ENCODE data around the gene CDR2L. TPM values are rescaled to one million over a fixed set of nuclear protein-coding genes. Genes with fewer than 3 reads are reported as not detected.
"Not testable (repeated sequence)": the region's sequence is repeated elsewhere in the genome, so short reads cannot be mapped to it uniquely, and the experiment has no call there.

CDR2L gene
- polyA plus RNA-seq, 2 donors = 3.6 to 4.3 TPM

DNA sequence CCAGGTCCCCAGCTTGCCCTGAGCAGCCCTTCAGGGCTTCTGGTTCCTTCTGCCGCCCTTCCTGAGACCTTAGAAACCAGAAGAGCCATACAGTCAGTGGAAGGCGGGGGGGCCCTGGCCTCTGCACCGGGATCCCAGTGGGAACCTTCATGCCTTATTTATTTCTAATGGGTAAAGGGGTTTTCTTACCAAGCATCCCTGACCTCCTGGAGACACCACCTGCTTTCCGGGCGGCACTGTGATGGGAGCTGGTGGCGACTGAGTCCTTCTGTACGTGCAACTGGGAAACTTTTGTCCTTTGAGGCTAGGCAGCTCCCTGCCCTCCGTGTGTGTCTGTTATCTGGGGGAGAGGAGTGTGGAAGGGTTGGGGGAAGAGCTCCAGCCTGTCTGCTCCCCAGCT, 17.9 kb downstream of the CDR2L start:
- Histone ChIP-seq H3K4me1 (ENCODE audit: control insufficient read depth in 2 of 2, insufficient read depth in 2 of 2, low read length in 1 of 2) (no peaks in the 10 kb centered on the region), H3K9me3 (ENCODE audit: control insufficient read depth in 2 of 2, insufficient read depth in 1 of 2, low read depth in 1 of 2, low read length in 1 of 2) (no peaks in the 10 kb centered on the region), H3K36me3 (ENCODE audit: control insufficient read depth in 2 of 2, insufficient read depth in 2 of 2, low read length in 1 of 2) (peaks cover 0 to 30% of the 10 kb centered on the region in 2 donors), H3K27me3 (ENCODE audit: control insufficient read depth in 1 of 2, insufficient read depth in 2 of 2, low read length in 2 of 2) (no peaks in the 10 kb centered on the region), H3K4me3 (ENCODE audit: low read depth in 1 of 2, low read length in 2 of 2) (no peak overlapping the region), H3K27ac (ENCODE audit: low read depth in 2 of 2, low read length in 1 of 2) (no peak overlapping the region)
- 91 to 93% methylated on average over 8 of the region's 8 CpGs for WGBS, 2 donors

DNA sequence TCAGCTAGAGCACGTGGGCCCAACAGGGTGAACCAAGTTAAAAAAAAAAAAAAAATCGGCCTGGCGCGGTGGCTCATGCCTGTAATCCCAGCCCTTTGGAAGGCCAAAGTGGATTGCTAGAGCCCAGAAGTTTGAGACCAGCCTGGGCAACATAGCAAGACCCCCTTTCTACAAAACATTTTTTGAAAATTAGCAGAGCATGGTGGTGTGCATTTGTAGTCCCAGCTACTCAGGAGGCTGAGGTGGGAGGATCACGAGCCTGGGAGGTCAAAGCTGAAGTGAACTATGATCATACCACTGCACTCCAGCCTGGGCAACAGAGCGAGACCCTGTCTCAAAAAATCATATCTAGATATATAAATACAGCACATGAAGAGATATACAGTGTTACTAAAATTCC, 18.7 kb downstream of the CDR2L start:
- H3K36me3 ChIP-seq (ENCODE audit: control insufficient read depth in 2 of 2, insufficient read depth in 2 of 2, low read length in 1 of 2) = peaks cover 0 to 30% of the 10 kb centered on the region in 2 donors
- not testable (repeated sequence) for H3K4me3 ChIP-seq (ENCODE audit: low read depth in 1 of 2, low read length in 2 of 2); H3K27me3 ChIP-seq (ENCODE audit: control insufficient read depth in 1 of 2, insufficient read depth in 2 of 2, low read length in 2 of 2); H3K27ac ChIP-seq (ENCODE audit: low read depth in 2 of 2, low read length in 1 of 2); H3K4me1 ChIP-seq (ENCODE audit: control insufficient read depth in 2 of 2, insufficient read depth in 2 of 2, low read length in 1 of 2); H3K9me3 ChIP-seq (ENCODE audit: control insufficient read depth in 2 of 2, insufficient read depth in 1 of 2, low read depth in 1 of 2, low read length in 1 of 2)
- 90 to 92% methylated on average over 6 of the region's 6 CpGs for WGBS, 2 donors

DNA sequence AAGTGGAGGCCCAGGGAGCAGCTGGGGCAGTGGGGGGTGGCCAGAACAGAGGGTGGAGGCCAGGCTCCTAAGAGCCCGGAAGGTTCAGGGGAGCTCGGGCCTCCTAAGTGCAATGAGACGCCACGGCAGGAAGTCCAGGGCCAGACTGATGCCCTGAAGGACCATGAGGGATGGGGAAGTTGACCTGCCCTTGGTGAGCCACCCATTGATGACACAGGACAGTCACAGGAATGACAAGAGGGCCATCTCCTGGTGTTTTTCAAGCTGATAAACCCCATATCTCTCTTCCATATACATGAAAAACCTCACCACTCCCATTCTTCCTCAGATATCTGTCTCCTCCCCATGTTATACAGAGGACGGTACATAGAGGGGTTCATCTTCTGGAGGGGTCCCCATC, 19.2 kb downstream of the CDR2L start:
- no peaks in the 10 kb centered on the region for H3K4me1 ChIP-seq (ENCODE audit: control insufficient read depth in 2 of 2, insufficient read depth in 2 of 2, low read length in 1 of 2)
- peaks cover 0 to 25% of the 10 kb centered on the region in 2 donors for H3K36me3 ChIP-seq (ENCODE audit: control insufficient read depth in 2 of 2, insufficient read depth in 2 of 2, low read length in 1 of 2)
- H3K27ac ChIP-seq (ENCODE audit: low read depth in 2 of 2, low read length in 1 of 2) = no peak overlapping the region
- WGBS, 2 donors = 82 to 91% methylated on average over 5 of the region's 5 CpGs
- no peak overlapping the region for H3K4me3 ChIP-seq (ENCODE audit: low read depth in 1 of 2, low read length in 2 of 2)
- no peaks in the 10 kb centered on the region for H3K9me3 ChIP-seq (ENCODE audit: control insufficient read depth in 2 of 2, insufficient read depth in 1 of 2, low read depth in 1 of 2, low read length in 1 of 2)
- no peaks in the 10 kb centered on the region for H3K27me3 ChIP-seq (ENCODE audit: control insufficient read depth in 1 of 2, insufficient read depth in 2 of 2, low read length in 2 of 2)

DNA sequence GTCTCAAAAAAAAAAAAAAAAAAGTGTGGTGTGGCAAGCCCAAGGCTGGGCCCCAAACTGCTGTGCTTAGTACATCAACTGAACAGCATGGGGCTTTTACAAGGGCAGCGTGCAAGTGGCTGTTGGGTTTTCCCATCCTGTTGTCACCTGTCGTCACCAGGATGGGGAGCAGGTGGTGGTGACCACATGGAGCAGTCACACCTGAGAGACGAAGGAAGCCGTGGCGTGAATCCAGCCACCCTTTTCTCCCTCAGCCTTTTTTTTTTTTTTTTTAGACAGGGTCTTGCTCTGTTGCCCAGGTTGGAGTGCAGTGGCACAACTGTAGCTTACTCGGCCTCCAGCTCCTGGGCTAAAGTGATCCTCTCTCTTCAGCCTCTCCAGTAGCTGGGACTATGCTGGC, 20.9 kb downstream of the CDR2L start:
- Histone ChIP-seq H3K27ac (ENCODE audit: low read depth in 2 of 2, low read length in 1 of 2) (no peak overlapping the region), H3K9me3 (ENCODE audit: control insufficient read depth in 2 of 2, insufficient read depth in 1 of 2, low read depth in 1 of 2, low read length in 1 of 2) (no peaks in the 10 kb centered on the region), H3K4me1 (ENCODE audit: control insufficient read depth in 2 of 2, insufficient read depth in 2 of 2, low read length in 1 of 2) (no peaks in the 10 kb centered on the region), H3K4me3 (ENCODE audit: low read depth in 1 of 2, low read length in 2 of 2) (no peak overlapping the region), H3K36me3 (ENCODE audit: control insufficient read depth in 2 of 2, insufficient read depth in 2 of 2, low read length in 1 of 2) (peaks cover 0 to 11% of the 10 kb centered on the region in 2 donors), H3K27me3 (ENCODE audit: control insufficient read depth in 1 of 2, insufficient read depth in 2 of 2, low read length in 2 of 2) (no peaks in the 10 kb centered on the region)
- 82 to 83% methylated on average over 6 of the region's 6 CpGs for WGBS, 2 donors

DNA sequence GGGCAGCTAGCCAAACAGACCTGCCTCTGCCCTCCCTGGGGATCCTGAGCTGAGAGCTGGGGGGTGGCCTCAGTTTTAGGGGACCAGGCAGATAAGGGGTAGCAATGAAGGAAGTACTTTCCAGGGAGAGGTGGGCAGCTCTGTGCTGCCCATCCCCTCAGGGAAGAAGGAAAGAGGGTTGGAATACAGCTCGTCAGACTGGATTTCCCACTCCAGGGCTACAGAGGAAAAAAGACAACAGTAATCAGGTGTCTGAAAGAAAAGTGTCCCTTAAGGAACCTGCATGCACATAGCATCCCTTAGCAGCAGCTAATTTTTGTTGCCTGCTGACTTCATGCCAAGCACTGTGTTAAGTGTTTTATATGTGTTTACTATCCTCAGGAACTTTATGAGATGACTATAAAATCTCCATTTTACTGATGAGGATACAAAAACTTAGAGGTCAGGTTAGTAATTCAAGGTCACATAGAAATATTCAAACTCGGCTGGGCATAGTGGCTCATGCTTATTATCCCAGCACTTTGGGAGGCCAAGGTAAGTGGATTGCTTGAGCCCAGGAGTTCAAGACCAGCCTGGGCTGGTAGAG, 21.8 kb downstream of the CDR2L start:
- Histone ChIP-seq H3K4me3 (ENCODE audit: low read depth in 1 of 2, low read length in 2 of 2) (no peak overlapping the region), H3K27ac (ENCODE audit: low read depth in 2 of 2, low read length in 1 of 2) (no peak overlapping the region)

DNA sequence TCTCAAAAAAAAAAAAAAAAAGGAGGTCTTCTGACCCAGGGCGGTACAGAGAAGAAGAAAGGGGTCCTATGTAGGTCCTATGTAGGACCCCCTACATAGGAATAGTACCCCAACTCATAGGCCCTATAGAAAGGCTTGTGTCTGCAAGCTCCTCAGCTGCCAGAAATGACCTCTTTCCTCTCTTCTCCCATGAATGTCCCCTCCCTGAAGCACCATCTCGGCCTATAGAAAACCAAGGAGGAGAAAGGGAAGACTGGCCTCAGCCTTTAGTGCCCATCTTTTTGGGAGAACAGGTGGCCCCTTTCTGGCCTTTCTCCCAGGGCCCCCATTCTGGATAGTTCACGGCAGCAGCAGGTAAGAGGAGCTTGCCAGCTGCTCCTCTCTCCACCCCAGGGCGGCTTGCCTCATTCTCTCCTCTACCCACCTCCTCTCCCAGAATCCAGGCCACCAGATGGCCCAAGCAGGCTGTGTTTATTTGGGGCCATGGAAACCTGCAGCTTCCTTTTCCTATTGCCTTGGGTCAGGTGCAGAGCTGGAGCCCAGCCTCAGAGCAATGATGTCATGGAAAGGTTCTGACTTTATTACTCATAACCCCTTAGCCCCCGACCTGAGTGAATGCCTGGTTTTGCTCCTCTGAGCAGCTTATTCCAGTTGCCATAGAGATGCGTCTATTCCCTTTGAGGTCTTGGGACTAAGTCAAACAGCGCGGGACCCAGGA, 23.4 kb downstream of the CDR2L start:
- Histone ChIP-seq H3K27ac (ENCODE audit: low read depth in 2 of 2, low read length in 1 of 2) (peak overlapping the region in 1 of 2 donors; percentile 63), H3K9me3 (ENCODE audit: control insufficient read depth in 2 of 2, insufficient read depth in 1 of 2, low read depth in 1 of 2, low read length in 1 of 2) (no peaks in the 10 kb centered on the region), H3K36me3 (ENCODE audit: control insufficient read depth in 2 of 2, insufficient read depth in 2 of 2, low read length in 1 of 2) (no peaks in the 10 kb centered on the region), H3K27me3 (ENCODE audit: control insufficient read depth in 1 of 2, insufficient read depth in 2 of 2, low read length in 2 of 2) (no peaks in the 10 kb centered on the region), H3K4me3 (ENCODE audit: low read depth in 1 of 2, low read length in 2 of 2) (no peak overlapping the region), H3K4me1 (ENCODE audit: control insufficient read depth in 2 of 2, insufficient read depth in 2 of 2, low read length in 1 of 2) (peaks cover 3 to 5% of the 10 kb centered on the region in 2 donors)
- 54 to 80% methylated on average over 8 of the region's 8 CpGs for WGBS, 2 donors

More for the DNA sequence above, 21.8 kb downstream of the CDR2L start:
- peaks cover 3 to 5% of the 10 kb centered on the region in 2 donors for H3K4me1 ChIP-seq (ENCODE audit: control insufficient read depth in 2 of 2, insufficient read depth in 2 of 2, low read length in 1 of 2)
- H3K36me3 ChIP-seq (ENCODE audit: control insufficient read depth in 2 of 2, insufficient read depth in 2 of 2, low read length in 1 of 2) = peaks cover 0 to 6% of the 10 kb centered on the region in 2 donors
- no peaks in the 10 kb centered on the region for H3K27me3 ChIP-seq (ENCODE audit: control insufficient read depth in 1 of 2, insufficient read depth in 2 of 2, low read length in 2 of 2)
- 57 to 66% methylated on average over 2 of the region's 2 CpGs for WGBS, 2 donors
- H3K9me3 ChIP-seq (ENCODE audit: control insufficient read depth in 2 of 2, insufficient read depth in 1 of 2, low read depth in 1 of 2, low read length in 1 of 2) = no peaks in the 10 kb centered on the region

DNA sequence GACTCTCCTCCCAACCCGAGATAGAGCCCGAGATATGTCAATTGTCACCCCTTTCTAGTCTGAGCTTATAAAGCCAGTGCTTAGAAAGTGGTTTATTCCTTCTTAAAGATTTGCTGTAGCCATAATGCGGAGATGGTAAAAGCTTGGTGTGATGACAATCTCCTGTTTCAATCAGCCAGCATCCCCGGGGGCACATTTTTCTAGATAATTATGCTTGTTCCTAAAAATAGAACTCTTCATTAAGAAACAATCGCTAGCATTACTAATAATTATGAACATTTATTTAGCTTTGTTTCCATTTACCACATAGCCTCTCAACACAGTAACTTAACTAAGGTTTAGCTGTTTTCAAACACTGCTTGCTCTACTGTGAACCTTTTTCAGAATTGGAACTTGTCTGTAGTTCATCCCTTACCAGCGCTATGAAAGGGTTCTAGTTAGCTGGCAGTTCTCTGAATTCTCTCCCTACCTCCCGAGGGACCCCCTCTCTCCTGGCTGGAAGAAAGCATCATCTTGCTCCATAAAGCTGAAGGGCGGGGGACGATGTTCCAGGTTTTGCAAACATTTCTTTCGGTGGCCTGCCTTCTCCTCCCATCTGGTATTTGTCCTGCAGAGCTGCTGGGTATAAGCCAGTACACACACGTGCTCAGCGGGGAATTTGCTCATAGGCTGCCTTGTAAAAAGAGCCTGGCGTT, 24.1 kb downstream of the CDR2L start:
- H3K27ac ChIP-seq (ENCODE audit: low read depth in 2 of 2, low read length in 1 of 2) = peak overlapping the region; percentile 83 to 84
- peaks cover 0 to under 1% of the 10 kb centered on the region in 2 donors for H3K36me3 ChIP-seq (ENCODE audit: control insufficient read depth in 2 of 2, insufficient read depth in 2 of 2, low read length in 1 of 2)
- H3K4me1 ChIP-seq (ENCODE audit: control insufficient read depth in 2 of 2, insufficient read depth in 2 of 2, low read length in 1 of 2) = peaks cover 3 to 5% of the 10 kb centered on the region in 2 donors
- no peaks in the 10 kb centered on the region for H3K27me3 ChIP-seq (ENCODE audit: control insufficient read depth in 1 of 2, insufficient read depth in 2 of 2, low read length in 2 of 2)
- H3K4me3 ChIP-seq (ENCODE audit: low read depth in 1 of 2, low read length in 2 of 2) = peak overlapping the region in 1 of 2 donors; percentile 76
- no peaks in the 10 kb centered on the region for H3K9me3 ChIP-seq (ENCODE audit: control insufficient read depth in 2 of 2, insufficient read depth in 1 of 2, low read depth in 1 of 2, low read length in 1 of 2)
- WGBS, 2 donors = 30 to 50% methylated on average over 13 of the region's 13 CpGs

DNA sequence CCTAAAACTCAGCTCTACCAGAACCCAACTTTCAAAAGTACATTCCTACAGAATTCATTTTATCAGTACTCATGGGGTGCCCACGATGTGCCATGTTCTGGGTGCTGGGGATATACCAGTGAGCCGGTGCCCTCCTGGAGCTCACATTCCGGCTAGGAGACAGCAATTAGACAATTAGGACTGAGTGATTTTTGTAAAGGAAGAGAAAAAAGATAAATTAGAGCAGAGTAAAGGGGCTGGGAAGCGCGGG, 24.6 kb downstream of the CDR2L start:
- H3K4me3 ChIP-seq (ENCODE audit: low read depth in 1 of 2, low read length in 2 of 2) = peak overlapping the region; percentile 76 to 89

DNA sequence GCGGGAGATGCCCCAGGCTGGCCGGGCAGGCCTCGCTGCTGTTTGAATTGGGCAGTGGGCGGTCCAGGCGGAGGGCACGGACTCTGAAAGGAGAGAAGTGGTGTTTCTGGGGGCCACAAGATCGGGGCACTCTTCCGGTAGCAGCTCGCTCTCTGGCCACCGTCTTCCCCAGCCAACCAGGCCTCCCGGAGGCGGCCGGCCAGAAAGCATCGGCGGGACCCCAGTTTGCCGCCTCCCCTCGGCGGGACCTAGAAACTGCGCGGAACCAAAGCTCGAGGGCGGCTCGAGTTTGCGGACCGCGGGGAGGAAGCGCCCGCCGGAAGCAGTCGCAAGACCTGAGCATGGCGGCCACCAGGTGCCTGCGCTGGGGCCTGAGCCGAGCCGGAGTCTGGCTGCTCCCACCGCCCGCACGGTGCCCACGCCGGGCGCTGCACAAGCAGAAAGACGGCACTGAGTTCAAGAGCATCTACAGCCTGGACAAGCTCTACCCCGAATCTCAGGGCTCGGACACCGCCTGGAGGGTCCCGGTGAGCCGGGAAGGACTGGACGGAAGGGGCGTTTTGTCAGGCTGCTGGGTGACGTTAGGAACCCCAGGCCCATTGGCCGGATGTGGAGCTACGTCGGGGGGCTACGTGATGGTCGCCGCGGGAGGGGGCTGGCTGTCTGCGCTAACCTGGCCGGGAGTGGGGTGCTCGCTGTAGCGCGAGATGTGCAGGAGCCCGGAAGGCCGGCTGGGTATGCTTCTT, 25.1 kb downstream of the CDR2L start, which contains the start of gene MRPL58:
MRPL58 (plus strand) TSS at position 325 of the 746 bp plus-strand sequence; CDS start at position 342, 17 bp downstream.
- WGBS, 2 donors = 2% methylated on average over 53 to 63 of the region's 63 CpGs
- Histone ChIP-seq H3K27ac (ENCODE audit: low read depth in 2 of 2, low read length in 1 of 2) (peak within 1 kb of the TSS; percentile 83 to 84), H3K4me1 (ENCODE audit: control insufficient read depth in 2 of 2, insufficient read depth in 2 of 2, low read length in 1 of 2) (peaks cover 3 to 5% of the 10 kb centered on the region in 2 donors), H3K4me3 (ENCODE audit: low read depth in 1 of 2, low read length in 2 of 2) (peak within 1 kb of the TSS; percentile 76 to 89), H3K9me3 (ENCODE audit: control insufficient read depth in 2 of 2, insufficient read depth in 1 of 2, low read depth in 1 of 2, low read length in 1 of 2) (no peaks in the 10 kb centered on the region), H3K27me3 (ENCODE audit: control insufficient read depth in 1 of 2, insufficient read depth in 2 of 2, low read length in 2 of 2) (no peaks in the 10 kb centered on the region), H3K36me3 (ENCODE audit: control insufficient read depth in 2 of 2, insufficient read depth in 2 of 2, low read length in 1 of 2) (peaks cover 0 to 2% of the 10 kb centered on the region in 2 donors)

More for the DNA sequence above, 24.6 kb downstream of the CDR2L start:
- H3K4me1 ChIP-seq (ENCODE audit: control insufficient read depth in 2 of 2, insufficient read depth in 2 of 2, low read length in 1 of 2) = peaks cover 3 to 5% of the 10 kb centered on the region in 2 donors
- H3K27ac ChIP-seq (ENCODE audit: low read depth in 2 of 2, low read length in 1 of 2) = peak overlapping the region; percentile 83 to 84
- peaks cover 0 to 2% of the 10 kb centered on the region in 2 donors for H3K36me3 ChIP-seq (ENCODE audit: control insufficient read depth in 2 of 2, insufficient read depth in 2 of 2, low read length in 1 of 2)
- H3K9me3 ChIP-seq (ENCODE audit: control insufficient read depth in 2 of 2, insufficient read depth in 1 of 2, low read depth in 1 of 2, low read length in 1 of 2) = no peaks in the 10 kb centered on the region
- H3K27me3 ChIP-seq (ENCODE audit: control insufficient read depth in 1 of 2, insufficient read depth in 2 of 2, low read length in 2 of 2) = no peaks in the 10 kb centered on the region
- 15 to 23% methylated on average over 5 of the region's 5 CpGs for WGBS, 2 donors
